Measurements from ENCODE around the gene RIMBP2. TPM values are rescaled to one million over a fixed set of nuclear protein-coding genes. Genes with fewer than 3 reads are reported as not detected.

Gene RIMBP2
- polyA plus RNA-seq, 1 of the 3 experiments (the other 2 are of a cell fraction) = 0.90 TPM

DNA sequence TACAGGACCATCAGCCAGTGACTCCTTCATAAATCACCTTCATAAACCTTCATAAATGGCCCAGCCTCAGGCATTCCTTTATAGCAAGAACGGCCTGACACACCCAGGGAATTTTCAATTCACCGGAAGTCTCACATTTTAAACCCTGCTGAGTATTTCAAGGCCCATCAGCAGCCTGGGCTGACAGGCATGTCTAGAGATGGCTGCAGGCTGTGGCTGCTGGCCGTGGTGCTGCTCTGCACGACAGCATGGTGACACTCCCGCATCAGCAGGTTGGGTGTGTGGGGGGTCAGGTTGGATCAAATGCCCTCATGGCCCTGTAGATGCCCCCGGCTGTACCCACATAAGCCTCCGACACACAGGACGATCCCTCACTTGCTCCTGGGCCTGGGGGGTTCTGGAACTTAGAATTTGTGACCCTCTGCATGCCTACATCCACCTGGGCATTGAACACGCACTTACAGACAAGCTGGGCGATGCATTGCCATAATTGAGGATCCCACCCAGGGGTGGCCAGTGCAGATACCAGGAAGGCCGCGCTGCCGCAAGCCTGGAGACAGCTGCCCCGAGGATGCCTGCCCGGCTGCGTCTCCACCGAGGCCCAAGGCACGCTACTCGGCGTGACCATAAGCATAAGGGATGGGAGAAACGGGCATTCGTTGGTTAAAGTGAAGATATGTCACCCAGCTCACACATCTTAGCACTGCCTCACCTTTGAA lies 254.1 kb downstream of the RIMBP2 start (continued):
- TF ChIP-seq, protein P1, sequence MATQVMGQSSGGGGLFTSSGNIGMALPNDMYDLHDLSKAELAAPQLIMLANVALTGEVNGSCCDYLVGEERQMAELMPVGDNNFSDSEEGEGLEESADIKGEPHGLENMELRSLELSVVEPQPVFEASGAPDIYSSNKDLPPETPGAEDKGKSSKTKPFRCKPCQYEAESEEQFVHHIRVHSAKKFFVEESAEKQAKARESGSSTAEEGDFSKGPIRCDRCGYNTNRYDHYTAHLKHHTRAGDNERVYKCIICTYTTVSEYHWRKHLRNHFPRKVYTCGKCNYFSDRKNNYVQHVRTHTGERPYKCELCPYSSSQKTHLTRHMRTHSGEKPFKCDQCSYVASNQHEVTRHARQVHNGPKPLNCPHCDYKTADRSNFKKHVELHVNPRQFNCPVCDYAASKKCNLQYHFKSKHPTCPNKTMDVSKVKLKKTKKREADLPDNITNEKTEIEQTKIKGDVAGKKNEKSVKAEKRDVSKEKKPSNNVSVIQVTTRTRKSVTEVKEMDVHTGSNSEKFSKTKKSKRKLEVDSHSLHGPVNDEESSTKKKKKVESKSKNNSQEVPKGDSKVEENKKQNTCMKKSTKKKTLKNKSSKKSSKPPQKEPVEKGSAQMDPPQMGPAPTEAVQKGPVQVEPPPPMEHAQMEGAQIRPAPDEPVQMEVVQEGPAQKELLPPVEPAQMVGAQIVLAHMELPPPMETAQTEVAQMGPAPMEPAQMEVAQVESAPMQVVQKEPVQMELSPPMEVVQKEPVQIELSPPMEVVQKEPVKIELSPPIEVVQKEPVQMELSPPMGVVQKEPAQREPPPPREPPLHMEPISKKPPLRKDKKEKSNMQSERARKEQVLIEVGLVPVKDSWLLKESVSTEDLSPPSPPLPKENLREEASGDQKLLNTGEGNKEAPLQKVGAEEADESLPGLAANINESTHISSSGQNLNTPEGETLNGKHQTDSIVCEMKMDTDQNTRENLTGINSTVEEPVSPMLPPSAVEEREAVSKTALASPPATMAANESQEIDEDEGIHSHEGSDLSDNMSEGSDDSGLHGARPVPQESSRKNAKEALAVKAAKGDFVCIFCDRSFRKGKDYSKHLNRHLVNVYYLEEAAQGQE (IDR thresholded peaks at IDR 0.05; ENCODE audit: low read depth, low read length) = no peak
- no peak for TF ChIP-seq GATA2 (CRISPR knock-in tag; IDR thresholded peaks at IDR 0.05)
- TF ChIP-seq MXI1 (IDR thresholded peaks at IDR 0.05; ENCODE audit: low read depth, low read length) = no peak

DNA sequence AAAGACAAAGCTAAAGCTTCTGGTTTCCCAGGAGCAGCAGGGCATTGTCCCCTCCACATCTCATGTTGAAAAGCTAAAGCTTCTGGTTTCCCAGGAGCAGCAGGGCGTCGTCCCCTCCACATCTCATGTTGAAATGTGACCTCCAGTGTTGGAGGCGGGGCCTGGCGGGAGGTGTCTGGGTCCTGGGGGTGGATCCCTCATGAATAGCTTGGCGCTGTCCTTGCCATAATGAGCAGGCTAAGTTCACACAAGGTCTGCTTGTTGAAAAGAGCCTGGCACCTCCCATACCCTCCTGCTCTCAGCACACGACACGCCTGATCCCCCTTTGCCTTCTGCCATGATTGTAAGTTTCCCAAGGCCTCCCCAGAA lies 254.7 kb downstream of the RIMBP2 start:
- no peaks in the 10 kb centered on the region for H3K36me3 ChIP-seq (replicated peaks in 1 of 2; ENCODE audit: control insufficient read depth in 1 of 2, insufficient read depth in 2 of 2, low read length in 1 of 2)
- peaks cover 0 to 39% of the 10 kb centered on the region in 2 experiments; a peak in 1 of 4 replicates for H3K4me1 ChIP-seq (ENCODE audit: control insufficient read depth in 1 of 2, insufficient read depth in 2 of 2, low read depth in 1 of 2, low read length in 1 of 2)
- POLR2A ChIA-PET = no interaction called here
- no peak overlapping the region; a peak in 1 of 4 replicates for H3K27ac ChIP-seq (ENCODE audit: low read depth in 2 of 2, low read length in 1 of 2)
- H3K9me3 ChIP-seq = no peaks in the 10 kb centered on the region
- CTCF ChIA-PET = interaction anchor here (1.0 to 4.3 kb wide), 6 partner anchors 14 to 286 kb away, joined by 3 to 27 read pairs (median 4); no protein-coding TSS in a partner anchor
- WGBS (ENCODE audit: low lambda C conversion rate) = 40% methylated on average over 7 of the region's 7 CpGs
- H3K9ac ChIP-seq = no peak overlapping the region
- H3K27me3 ChIP-seq (ENCODE audit: insufficient read depth) = no peaks in the 10 kb centered on the region
- H3K79me2 ChIP-seq (ENCODE audit: insufficient read depth) = no peaks in the 10 kb centered on the region
- no peak overlapping the region for H2AFZ ChIP-seq (ENCODE audit: low read depth)
- H3K9me2 ChIP-seq = no peaks in the 10 kb centered on the region
- H3F3A ChIP-seq (replicated peaks; ENCODE audit: insufficient read depth) = no peaks in the 10 kb centered on the region
- TF ChIP-seq SMC3 (IDR thresholded peaks at IDR 0.05; ENCODE audit: low read depth, low read length) (no peak), ELF1 (IDR thresholded peaks at IDR 0.05) (no peak), FOXJ3 (CRISPR knock-in tag; IDR thresholded peaks at IDR 0.05) (no peak), FOXM1 (IDR thresholded peaks at IDR 0.05; ENCODE audit: low read depth) (no peak), JUND (IDR thresholded peaks at IDR 0.05) (no peak), POLR2AphosphoS5 (IDR thresholded peaks at IDR 0.05; ENCODE audit: low read depth, low read length) (no peak), NRF1 (IDR thresholded peaks at IDR 0.05; ENCODE audit: low read depth, low read length) (no peak), MXI1 (IDR thresholded peaks at IDR 0.05; ENCODE audit: low read depth, low read length) (no peak)
- TF ChIP-seq, protein P2, sequence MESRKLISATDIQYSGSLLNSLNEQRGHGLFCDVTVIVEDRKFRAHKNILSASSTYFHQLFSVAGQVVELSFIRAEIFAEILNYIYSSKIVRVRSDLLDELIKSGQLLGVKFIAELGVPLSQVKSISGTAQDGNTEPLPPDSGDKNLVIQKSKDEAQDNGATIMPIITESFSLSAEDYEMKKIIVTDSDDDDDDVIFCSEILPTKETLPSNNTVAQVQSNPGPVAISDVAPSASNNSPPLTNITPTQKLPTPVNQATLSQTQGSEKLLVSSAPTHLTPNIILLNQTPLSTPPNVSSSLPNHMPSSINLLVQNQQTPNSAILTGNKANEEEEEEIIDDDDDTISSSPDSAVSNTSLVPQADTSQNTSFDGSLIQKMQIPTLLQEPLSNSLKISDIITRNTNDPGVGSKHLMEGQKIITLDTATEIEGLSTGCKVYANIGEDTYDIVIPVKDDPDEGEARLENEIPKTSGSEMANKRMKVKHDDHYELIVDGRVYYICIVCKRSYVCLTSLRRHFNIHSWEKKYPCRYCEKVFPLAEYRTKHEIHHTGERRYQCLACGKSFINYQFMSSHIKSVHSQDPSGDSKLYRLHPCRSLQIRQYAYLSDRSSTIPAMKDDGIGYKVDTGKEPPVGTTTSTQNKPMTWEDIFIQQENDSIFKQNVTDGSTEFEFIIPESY (IDR thresholded peaks at IDR 0.05; ENCODE audit: borderline replicate concordance, low read depth) = no peak
- DNase-seq = no peak
- H3K4me2 ChIP-seq = no peak overlapping the region
- no peak overlapping the region for H3K4me3 ChIP-seq (ENCODE audit: low read depth in 2 of 2, low read length in 1 of 2)
- H4K20me1 ChIP-seq (ENCODE audit: insufficient read depth) = no peaks in the 10 kb centered on the region

Data from SK-N-SH (cell line).